Fibroblast of lung (primary cell): ENCODE measurements around the gene CHADL. TPM values are rescaled to one million over a fixed set of nuclear protein-coding genes. Genes with fewer than 3 reads are reported as not detected.

Experiments
- DNase-seq, 2 donors: peaks; one replicate each; pipeline versions ENCODE4 v3.0.0 to v3.0.0-alpha.2; 2010; ENCODE audit warnings: low read depth in 2 of 2
- H2AFZ ChIP-seq: 2 replicates; pipeline ENCODE4 v1.5.1; 2012; ENCODE audit warnings: low read length, control low read depth, inconsistent platforms
- H3K27ac ChIP-seq: 2 replicates; pipeline ENCODE4 v1.5.1; 2011; ENCODE audit warnings: low read length, control low read depth; ENCODE audit not compliant: insufficient read depth
- H3K27me3 ChIP-seq: 2 replicates; pipeline ENCODE4 v1.5.1; 2011; ENCODE audit warnings: mild to moderate bottlenecking, low read length; ENCODE audit not compliant: control insufficient read depth, insufficient read depth
- H3K36me3 ChIP-seq: 2 replicates; pipeline ENCODE4 v1.5.1; 2011; ENCODE audit warnings: low read length; ENCODE audit not compliant: control insufficient read depth, insufficient read depth
- H3K4me1 ChIP-seq: 2 replicates; pipeline ENCODE4 v1.5.1; 2011; ENCODE audit warnings: low read length; ENCODE audit not compliant: control insufficient read depth, insufficient read depth; ENCODE audit errors: extremely low read depth
- H3K4me2 ChIP-seq: 2 replicates; pipeline ENCODE4 v1.5.1; 2011; ENCODE audit warnings: low read length, control low read depth; ENCODE audit not compliant: insufficient read depth; ENCODE audit errors: extremely low read depth
- H3K4me3 ChIP-seq, 4 experiments: fragments of 200-600 bp in 1 of 4; sonication (generic) in 1 of 4; replicated peaks in 1 of 4; 2 replicates each; pipeline ENCODE4 v1.5.1; 2011 to 2016; ENCODE audit warnings: low read length in 4 of 4, low read depth in 3 of 4, mild to moderate bottlenecking in 3 of 4, control low read depth in 2 of 4, inconsistent platforms in 1 of 4, mixed read lengths in 1 of 4; ENCODE audit not compliant: insufficient read depth in 1 of 4; ENCODE audit errors: control extremely low read depth in 1 of 4
- H3K79me2 ChIP-seq: 2 replicates; pipeline ENCODE4 v1.5.1; 2012; ENCODE audit warnings: mild to moderate bottlenecking, low read length, inconsistent platforms; ENCODE audit not compliant: control insufficient read depth, insufficient read depth
- H3K9ac ChIP-seq: 2 replicates; pipeline ENCODE4 v1.5.1; 2011; ENCODE audit warnings: mild to moderate bottlenecking, low read length, control low read depth; ENCODE audit not compliant: insufficient read depth
- H3K9me3 ChIP-seq: 2 replicates; pipeline ENCODE4 v1.5.1; 2012; ENCODE audit warnings: low read depth, low read length; ENCODE audit not compliant: control insufficient read depth, insufficient read depth
- H4K20me1 ChIP-seq: 2 replicates; pipeline ENCODE4 v1.5.1; 2011; ENCODE audit warnings: low read length; ENCODE audit not compliant: control insufficient read depth, insufficient read depth; ENCODE audit errors: extremely low read depth
- CTCF ChIP-seq, 2 donors: IDR thresholded peaks in 1 of 2; conservative IDR thresholded peaks in 1 of 2; 1 replicate in 1 of 2; 2 replicates in 1 of 2; pipeline ENCODE4 v1.5.1; 2011 to 2012; ENCODE audit warnings: low read length in 2 of 2, control low read depth in 1 of 2, inconsistent platforms in 1 of 2, low read depth in 1 of 2, mild to moderate bottlenecking in 1 of 2
- EZH2 ChIP-seq: IDR thresholded peaks from 2 replicates; pipeline ENCODE4 v1.5.1; 2012; ENCODE audit warnings: low read length, control low read depth, mild to moderate bottlenecking; ENCODE audit errors: missing control alignments
- polyA plus RNA-seq, 2 donors: library from polyadenylated mRNA; depleted of rRNA in 1 of 2; stranded (reverse) in 1 of 2; unstranded in 1 of 2; fragments of >200 nt; gene quantifications; 2 replicates each; pipeline ENCODE4 v1.2.1, GENCODE V29; 2011 to 2012; ENCODE audit warnings: missing spikeins in 1 of 2
- total RNA-seq: library from RNA; depleted of rRNA; stranded (reverse); fragments of >200 nt; gene quantifications from 2 replicates; pipeline ENCODE4 v1.2.1, GENCODE V29; 2014

The CHADL gene
- total and polyA plus RNA-seq, 2 donors (not counting 1 experiment from before 2014, with no cell fraction given): 0.10 to 3.1 TPM

GRCh38 chr22:41234815-41235695 lies 5.7 kb downstream of the CHADL start:
- Histone ChIP-seq H4K20me1 (no peaks in the 10 kb centered on the region), H3K36me3 (peaks cover 3% of the 10 kb centered on the region), H2AFZ (no peak overlapping the region), H3K9me3 (no peaks in the 10 kb centered on the region), H3K27me3 (no peaks in the 10 kb centered on the region), H3K4me1 (no peaks in the 10 kb centered on the region), H3K27ac (no peak overlapping the region), H3K9ac (no peak overlapping the region), H3K4me2 (no peak overlapping the region), H3K4me3 (no peak overlapping the region), H3K79me2 (no peaks in the 10 kb centered on the region)
- TF ChIP-seq EZH2 (no peak), CTCF (conservative IDR thresholded peaks at IDR 0.05 in 1 of 2, IDR thresholded peaks at IDR 0.05 in 1 of 2; ENCODE audit: low read depth in 1 of 2, low read length in 2 of 2) (no peak)
- DNase-seq: no peak

- no peak for DNase-seq
These were observed 9.4 kb downstream of the CHADL start for GRCh38 chr22:41231369-41231768.

GRCh38 chr22:41230401-41230785 lies 10.3 kb downstream of the CHADL start:
- no peak for DNase-seq
- no peaks in the 10 kb centered on the region for H4K20me1 ChIP-seq
- no peak overlapping the region for H3K9ac ChIP-seq
- H3K27ac ChIP-seq: no peak overlapping the region
- no peaks in the 10 kb centered on the region for H3K79me2 ChIP-seq
- no peaks in the 10 kb centered on the region for H3K9me3 ChIP-seq
- no peak for TF ChIP-seq EZH2
- no peak for TF ChIP-seq CTCF (conservative IDR thresholded peaks at IDR 0.05 in 1 of 2, IDR thresholded peaks at IDR 0.05 in 1 of 2; ENCODE audit: low read depth in 1 of 2, low read length in 2 of 2)
- no peak overlapping the region for H3K4me2 ChIP-seq
- H3K4me3 ChIP-seq: no peak overlapping the region
- no peaks in the 10 kb centered on the region for H3K4me1 ChIP-seq
- peaks cover 13% of the 10 kb centered on the region for H3K36me3 ChIP-seq
- H2AFZ ChIP-seq: no peak overlapping the region
- H3K27me3 ChIP-seq: no peaks in the 10 kb centered on the region

More at GRCh38 chr22:41231369-41231768, 9.4 kb downstream of the CHADL start:
- Histone ChIP-seq H2AFZ (no peak overlapping the region), H3K27ac (no peak overlapping the region), H4K20me1 (no peaks in the 10 kb centered on the region), H3K4me2 (no peak overlapping the region), H3K27me3 (no peaks in the 10 kb centered on the region), H3K9me3 (no peaks in the 10 kb centered on the region), H3K9ac (no peak overlapping the region), H3K79me2 (no peaks in the 10 kb centered on the region), H3K4me1 (no peaks in the 10 kb centered on the region), H3K4me3 (no peak overlapping the region), H3K36me3 (peaks cover 10% of the 10 kb centered on the region)
- no peak for TF ChIP-seq CTCF (conservative IDR thresholded peaks at IDR 0.05 in 1 of 2, IDR thresholded peaks at IDR 0.05 in 1 of 2; ENCODE audit: low read depth in 1 of 2, low read length in 2 of 2)
